ENCODE measurements around the gene EEPD1.

EEPD1 gene

DNA sequence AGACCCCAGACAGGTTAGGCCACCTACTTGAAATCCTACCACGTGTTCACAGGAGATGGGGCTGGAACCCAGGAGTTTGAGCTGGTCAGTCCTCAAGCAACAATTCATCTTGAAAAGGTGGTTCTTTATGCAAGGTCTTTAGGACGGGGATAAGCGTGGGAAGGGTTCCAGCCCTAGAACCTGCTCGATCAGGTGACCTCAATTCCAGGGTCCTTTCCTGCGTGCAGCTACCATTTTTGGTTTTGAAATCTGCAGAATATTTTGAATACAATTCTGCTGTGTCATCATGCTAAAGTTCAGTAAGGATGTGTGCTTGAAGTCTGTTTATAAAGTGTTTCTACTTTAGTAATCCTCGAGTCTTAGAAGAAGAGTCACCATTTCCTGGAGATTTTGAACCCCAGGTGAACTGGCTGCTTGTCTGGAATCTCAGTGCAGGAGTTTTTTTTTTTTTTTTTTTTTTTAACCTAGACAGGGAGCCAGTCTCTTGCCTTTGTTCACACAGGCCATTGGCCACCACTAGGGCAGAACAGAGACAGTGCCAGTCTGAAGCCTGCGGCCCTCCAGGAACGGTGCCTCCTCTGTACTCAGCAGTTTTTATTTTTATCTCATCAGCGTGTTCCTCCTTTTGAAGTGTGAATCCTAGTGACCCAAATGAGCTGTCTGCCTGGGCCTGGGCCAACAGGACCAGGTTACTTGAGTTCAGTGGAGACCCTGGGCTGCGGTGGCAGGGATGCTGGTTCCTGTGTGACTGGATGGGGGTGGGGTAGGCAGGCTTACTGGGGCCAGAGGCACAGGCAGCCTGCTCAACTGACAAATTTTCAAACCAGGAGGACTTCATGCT, 54.6 kb downstream of the EEPD1 start:
- Histone ChIP-seq H3K27ac (peak overlapping the region; percentile 42 to 58), H3K4me3 (no peak overlapping the region)
- TF ChIP-seq, protein P1, sequence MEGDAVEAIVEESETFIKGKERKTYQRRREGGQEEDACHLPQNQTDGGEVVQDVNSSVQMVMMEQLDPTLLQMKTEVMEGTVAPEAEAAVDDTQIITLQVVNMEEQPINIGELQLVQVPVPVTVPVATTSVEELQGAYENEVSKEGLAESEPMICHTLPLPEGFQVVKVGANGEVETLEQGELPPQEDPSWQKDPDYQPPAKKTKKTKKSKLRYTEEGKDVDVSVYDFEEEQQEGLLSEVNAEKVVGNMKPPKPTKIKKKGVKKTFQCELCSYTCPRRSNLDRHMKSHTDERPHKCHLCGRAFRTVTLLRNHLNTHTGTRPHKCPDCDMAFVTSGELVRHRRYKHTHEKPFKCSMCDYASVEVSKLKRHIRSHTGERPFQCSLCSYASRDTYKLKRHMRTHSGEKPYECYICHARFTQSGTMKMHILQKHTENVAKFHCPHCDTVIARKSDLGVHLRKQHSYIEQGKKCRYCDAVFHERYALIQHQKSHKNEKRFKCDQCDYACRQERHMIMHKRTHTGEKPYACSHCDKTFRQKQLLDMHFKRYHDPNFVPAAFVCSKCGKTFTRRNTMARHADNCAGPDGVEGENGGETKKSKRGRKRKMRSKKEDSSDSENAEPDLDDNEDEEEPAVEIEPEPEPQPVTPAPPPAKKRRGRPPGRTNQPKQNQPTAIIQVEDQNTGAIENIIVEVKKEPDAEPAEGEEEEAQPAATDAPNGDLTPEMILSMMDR (IDR thresholded peaks at IDR 0.05), result no peak
- no peak for DNase-seq (ENCODE audit: low spot score)

DNA sequence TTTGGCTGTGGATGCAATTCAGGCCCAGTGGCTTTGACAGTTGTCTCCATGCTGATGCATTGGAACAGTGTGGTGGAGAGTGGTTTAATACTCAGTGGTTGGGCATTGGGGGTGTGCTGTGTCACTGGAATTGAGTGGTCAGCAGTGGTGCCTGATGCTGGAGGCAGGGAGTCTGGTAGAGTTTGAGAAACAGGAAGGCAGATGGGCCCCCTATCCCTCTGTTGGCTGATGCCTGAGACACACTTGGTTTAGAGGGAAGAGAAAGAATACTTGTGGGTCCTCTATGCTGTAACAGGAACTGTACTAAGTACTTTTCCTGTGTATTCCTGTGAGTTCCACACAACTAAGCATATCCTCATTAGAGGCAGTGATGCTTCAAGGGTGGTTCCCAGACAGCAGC, 55.4 kb downstream of the EEPD1 start:
- Histone ChIP-seq H3K27ac (peak overlapping the region; percentile 42 to 58), H3K4me3 (no peak overlapping the region)
- TF ChIP-seq, protein P1 (IDR thresholded peaks at IDR 0.05), result no peak
- DNase-seq (ENCODE audit: low spot score), result no peak

DNA sequence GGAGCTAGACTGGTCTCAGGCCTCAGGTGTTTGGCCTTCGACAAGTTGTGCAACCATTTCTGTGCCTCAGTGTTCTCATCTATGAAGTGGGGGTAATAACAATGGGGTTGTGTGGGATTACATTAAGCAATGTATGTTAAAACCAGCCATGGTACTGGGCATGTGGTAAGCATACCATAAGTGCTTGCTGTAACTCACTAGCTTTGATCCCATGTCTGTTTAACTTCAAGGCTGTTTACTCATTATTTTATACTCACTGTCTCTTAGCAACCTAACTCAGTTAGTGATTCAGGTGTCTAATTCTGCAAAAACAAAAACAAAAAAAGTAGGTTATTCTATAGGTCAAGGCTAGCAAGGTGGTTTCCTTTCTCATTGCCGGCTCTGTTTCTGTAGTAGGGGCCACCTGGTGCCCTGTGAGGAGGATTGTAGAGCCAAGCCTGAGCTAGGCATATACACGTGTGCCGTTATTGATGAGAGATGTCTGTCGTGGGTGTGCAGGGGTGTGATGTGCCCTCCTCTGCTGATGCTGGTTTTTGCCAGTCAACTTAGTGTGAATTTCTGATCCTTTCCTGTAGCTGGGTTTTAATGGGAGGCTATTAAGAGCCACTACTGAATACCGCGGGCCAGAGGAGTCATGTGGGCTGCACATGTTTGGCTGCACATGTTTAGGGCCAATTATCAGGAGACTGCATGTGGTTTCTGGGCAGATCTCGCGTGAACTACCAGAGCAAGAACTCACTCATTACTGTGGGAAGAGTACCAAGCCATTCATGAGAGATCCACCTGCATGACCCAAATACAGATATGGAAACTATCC, 56.2 kb downstream of the EEPD1 start:
- TF ChIP-seq, protein P1 (IDR thresholded peaks at IDR 0.05), result no peak
- Histone ChIP-seq H3K4me3 (no peak overlapping the region), H3K27ac (no peak overlapping the region)
- DNase-seq (ENCODE audit: low spot score), result no peak

DNA sequence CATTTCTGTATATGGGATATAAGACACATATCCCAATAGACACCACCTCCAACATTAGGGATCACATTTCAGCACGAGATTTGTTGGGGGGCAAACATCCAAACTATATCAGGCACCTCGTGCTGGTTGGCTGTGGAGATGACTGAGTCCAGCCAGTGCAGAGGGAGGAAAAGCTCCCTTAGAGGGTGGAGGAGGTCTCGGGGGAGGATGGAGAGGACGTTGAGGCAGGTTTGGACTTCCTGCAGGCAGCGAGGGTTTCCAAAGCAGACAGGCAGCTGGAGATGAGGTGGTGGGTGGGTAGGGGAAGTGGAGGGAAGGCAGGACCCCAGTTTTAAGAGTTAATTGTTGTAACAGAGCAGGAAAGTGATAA, 56.7 kb downstream of the EEPD1 start:
- TF ChIP-seq, protein P1 (IDR thresholded peaks at IDR 0.05), result no peak

DNA sequence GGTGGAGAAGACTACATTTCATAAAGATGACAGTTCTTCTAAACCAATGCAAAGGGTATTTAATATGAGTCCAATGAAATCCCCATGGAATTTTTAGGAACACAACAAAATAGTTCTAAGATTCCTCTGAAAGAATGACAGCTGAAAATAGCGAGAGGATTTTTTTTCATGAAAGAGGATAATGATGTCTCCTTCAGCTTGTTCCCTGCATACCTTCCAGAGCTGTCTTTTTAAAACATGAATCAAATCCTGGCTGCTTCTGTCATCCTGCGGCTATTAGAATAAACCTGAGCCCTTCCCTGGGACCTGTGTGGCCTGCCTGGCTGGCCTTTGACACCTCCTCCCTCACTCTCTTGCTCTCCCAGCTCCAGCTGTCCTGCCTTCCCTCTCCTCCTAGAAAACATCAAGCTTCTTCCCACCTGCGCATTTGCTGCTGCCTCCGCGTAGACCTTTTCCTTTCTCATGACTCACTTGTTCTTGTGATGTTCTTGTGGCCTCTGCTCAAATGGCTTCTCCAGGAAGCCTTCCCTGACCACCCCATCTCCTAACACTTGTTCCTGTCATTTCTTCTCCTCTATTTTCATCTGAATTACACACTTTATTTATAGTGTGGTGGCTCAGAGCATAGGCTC, 57.4 kb downstream of the EEPD1 start:
- TF ChIP-seq, protein P1 (IDR thresholded peaks at IDR 0.05), result no peak
- no peak for DNase-seq (ENCODE audit: low spot score)

More for the DNA sequence above, 56.7 kb downstream of the EEPD1 start:
- DNase-seq (ENCODE audit: low spot score), result no peak
- Histone ChIP-seq H3K27ac (no peak overlapping the region), H3K4me3 (no peak overlapping the region)

DNA sequence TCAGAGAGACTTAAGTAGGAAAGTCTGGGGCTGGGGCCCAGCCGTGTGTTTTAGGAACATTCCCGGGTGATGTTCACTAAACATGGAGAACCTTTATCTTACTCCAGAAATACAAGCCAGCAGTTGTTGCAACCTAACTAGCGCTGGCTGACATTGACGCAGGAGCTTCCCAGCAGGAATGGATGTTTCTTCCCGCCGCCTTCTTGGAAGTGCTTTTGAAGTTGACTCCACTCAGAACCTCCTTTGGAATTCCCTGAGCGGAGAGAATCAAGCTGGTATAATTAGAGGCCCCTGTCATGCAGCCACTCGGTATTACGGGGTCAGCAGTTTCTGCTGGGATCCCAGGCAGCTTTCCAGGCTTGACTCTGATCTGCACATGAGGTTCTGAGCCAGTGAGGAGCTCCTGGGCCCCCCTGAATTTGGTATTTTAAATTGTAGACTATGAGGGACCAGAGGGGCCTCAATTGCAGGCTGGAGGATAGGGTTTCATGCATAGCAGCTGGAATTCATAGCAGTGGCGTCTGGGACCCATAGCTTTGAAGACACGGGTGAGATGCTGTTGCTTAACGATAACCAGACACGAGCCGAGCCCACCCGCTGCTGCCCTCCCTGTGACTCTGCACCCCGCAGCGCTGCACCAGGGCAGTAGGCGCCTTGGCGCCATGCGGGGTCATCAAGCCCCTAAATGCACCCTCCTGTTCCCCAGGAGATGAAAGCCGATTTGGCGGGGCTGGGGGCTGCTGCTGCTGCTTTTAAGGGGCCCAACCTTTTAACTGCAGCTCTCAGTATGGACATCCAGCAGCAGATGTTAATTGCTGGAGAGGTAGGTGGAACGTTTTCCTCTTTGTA, 61.8 kb downstream of the EEPD1 start:
- TF ChIP-seq, protein P1 (IDR thresholded peaks at IDR 0.05), result no peak
- Histone ChIP-seq H3K27ac (no peak overlapping the region), H3K4me3 (no peak overlapping the region)
- no peak for DNase-seq (ENCODE audit: low spot score)

More for the DNA sequence above, 57.4 kb downstream of the EEPD1 start:
- no peak overlapping the region for H3K27ac ChIP-seq
- H3K4me3 ChIP-seq, result no peak overlapping the region

All from coronary artery (tissue), 2 donors.